Measurements from ENCODE around the gene TEX29.

DNA sequence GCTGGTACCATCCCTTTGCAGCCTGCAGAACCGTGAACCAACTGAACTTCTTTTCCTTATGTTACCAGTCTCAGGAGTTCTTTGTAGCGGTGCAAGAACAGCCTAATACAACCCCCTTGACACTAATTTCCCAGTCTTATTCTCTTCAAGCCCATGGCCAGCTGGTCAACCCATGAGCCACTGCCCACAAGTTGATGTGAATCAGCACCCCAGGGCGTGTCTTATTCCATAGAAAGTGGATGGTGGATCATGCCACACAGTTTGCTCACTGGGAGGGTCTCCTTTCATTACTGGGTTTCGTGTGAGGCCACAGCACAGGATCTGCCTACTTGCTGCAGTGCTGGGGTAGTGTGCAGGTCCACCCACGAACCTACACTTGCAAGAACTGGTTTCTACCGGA is 27.0 kb downstream of the TEX29 start:
- TF ChIP-seq, protein P1, sequence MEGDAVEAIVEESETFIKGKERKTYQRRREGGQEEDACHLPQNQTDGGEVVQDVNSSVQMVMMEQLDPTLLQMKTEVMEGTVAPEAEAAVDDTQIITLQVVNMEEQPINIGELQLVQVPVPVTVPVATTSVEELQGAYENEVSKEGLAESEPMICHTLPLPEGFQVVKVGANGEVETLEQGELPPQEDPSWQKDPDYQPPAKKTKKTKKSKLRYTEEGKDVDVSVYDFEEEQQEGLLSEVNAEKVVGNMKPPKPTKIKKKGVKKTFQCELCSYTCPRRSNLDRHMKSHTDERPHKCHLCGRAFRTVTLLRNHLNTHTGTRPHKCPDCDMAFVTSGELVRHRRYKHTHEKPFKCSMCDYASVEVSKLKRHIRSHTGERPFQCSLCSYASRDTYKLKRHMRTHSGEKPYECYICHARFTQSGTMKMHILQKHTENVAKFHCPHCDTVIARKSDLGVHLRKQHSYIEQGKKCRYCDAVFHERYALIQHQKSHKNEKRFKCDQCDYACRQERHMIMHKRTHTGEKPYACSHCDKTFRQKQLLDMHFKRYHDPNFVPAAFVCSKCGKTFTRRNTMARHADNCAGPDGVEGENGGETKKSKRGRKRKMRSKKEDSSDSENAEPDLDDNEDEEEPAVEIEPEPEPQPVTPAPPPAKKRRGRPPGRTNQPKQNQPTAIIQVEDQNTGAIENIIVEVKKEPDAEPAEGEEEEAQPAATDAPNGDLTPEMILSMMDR (IDR thresholded peaks at IDR 0.05; ENCODE audit: low read length), result no peak
- no peak for TF ChIP-seq EZH2 (optimal IDR thresholded peaks at IDR 0.05; ENCODE audit: low read depth, low read length)

Measured in MM.1S (cell line).